HCT116 (cell line): ENCODE results near the gene MARCHF6.
"Not testable (repeated sequence)": the region's sequence is repeated elsewhere in the genome, so short reads cannot be mapped to it uniquely, and the experiment has no call there.

Experiments
- ELF1 ChIP-seq: IDR thresholded peaks from 2 replicates; pipeline ENCODE4 v1.6.1; 2012; ENCODE audit warnings: low read depth, borderline replicate concordance
- EZH2phosphoT487 ChIP-seq: fragments of 200-600 bp; IDR thresholded peaks from 2 replicates; pipeline ENCODE4 v1.6.1; 2018; ENCODE audit warnings: antibody characterized with exemption, borderline replicate concordance
- FOSL1 ChIP-seq: IDR thresholded peaks from 2 replicates; pipeline ENCODE4 v1.6.1; 2012; ENCODE audit warnings: low read depth
- TF ChIP-seq, protein P1 (sequence below), 3 experiments: fragments of 200-600 bp in 1 of 3; sonication (generic) in 1 of 3; IDR thresholded peaks in 2 of 3; conservative IDR thresholded peaks in 1 of 3; 2 replicates each; pipeline ENCODE4 v1.5.1; 2012 to 2017; ENCODE audit warnings: low read depth in 2 of 3, low read length in 2 of 3, antibody characterized with exemption in 1 of 3, borderline replicate concordance in 1 of 3, control low read depth in 1 of 3, mild to moderate bottlenecking in 1 of 3, mixed read lengths in 1 of 3, mixed run types in 1 of 3, moderate library complexity in 1 of 3; ENCODE audit not compliant: insufficient read depth in 1 of 3
- TF ChIP-seq, protein P2 (sequence below): IDR thresholded peaks from 2 replicates; pipeline ENCODE4 v1.6.1; 2012; ENCODE audit warnings: low read depth

- TF ChIP-seq, protein P1, sequence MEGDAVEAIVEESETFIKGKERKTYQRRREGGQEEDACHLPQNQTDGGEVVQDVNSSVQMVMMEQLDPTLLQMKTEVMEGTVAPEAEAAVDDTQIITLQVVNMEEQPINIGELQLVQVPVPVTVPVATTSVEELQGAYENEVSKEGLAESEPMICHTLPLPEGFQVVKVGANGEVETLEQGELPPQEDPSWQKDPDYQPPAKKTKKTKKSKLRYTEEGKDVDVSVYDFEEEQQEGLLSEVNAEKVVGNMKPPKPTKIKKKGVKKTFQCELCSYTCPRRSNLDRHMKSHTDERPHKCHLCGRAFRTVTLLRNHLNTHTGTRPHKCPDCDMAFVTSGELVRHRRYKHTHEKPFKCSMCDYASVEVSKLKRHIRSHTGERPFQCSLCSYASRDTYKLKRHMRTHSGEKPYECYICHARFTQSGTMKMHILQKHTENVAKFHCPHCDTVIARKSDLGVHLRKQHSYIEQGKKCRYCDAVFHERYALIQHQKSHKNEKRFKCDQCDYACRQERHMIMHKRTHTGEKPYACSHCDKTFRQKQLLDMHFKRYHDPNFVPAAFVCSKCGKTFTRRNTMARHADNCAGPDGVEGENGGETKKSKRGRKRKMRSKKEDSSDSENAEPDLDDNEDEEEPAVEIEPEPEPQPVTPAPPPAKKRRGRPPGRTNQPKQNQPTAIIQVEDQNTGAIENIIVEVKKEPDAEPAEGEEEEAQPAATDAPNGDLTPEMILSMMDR (IDR thresholded peaks at IDR 0.05 in 2 of 3, conservative IDR thresholded peaks at IDR 0.05 in 1 of 3; ENCODE audit: borderline replicate concordance in 1 of 3, insufficient read depth in 1 of 3, low read depth in 2 of 3, low read length in 2 of 3): not testable (repeated sequence)
- TF ChIP-seq ELF1, FOSL1, EZH2phosphoT487: not testable (repeated sequence)
- TF ChIP-seq, protein P2, sequence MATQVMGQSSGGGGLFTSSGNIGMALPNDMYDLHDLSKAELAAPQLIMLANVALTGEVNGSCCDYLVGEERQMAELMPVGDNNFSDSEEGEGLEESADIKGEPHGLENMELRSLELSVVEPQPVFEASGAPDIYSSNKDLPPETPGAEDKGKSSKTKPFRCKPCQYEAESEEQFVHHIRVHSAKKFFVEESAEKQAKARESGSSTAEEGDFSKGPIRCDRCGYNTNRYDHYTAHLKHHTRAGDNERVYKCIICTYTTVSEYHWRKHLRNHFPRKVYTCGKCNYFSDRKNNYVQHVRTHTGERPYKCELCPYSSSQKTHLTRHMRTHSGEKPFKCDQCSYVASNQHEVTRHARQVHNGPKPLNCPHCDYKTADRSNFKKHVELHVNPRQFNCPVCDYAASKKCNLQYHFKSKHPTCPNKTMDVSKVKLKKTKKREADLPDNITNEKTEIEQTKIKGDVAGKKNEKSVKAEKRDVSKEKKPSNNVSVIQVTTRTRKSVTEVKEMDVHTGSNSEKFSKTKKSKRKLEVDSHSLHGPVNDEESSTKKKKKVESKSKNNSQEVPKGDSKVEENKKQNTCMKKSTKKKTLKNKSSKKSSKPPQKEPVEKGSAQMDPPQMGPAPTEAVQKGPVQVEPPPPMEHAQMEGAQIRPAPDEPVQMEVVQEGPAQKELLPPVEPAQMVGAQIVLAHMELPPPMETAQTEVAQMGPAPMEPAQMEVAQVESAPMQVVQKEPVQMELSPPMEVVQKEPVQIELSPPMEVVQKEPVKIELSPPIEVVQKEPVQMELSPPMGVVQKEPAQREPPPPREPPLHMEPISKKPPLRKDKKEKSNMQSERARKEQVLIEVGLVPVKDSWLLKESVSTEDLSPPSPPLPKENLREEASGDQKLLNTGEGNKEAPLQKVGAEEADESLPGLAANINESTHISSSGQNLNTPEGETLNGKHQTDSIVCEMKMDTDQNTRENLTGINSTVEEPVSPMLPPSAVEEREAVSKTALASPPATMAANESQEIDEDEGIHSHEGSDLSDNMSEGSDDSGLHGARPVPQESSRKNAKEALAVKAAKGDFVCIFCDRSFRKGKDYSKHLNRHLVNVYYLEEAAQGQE: not testable (repeated sequence)
Observed at GRCh38 chr5:10310835-10311570, 42.5 kb upstream of the MARCHF6 start.
